CD4-positive, alpha-beta T cell treated with Interleukin-1 beta for 1 hour (primary cell): ENCODE data around the gene TNFAIP2.

Experiments used
- DNase-seq, 2 donors: peaks; one replicate each; pipeline ENCODE4 v3.0.0-alpha.2; 2020 to 2022

TNFAIP2 gene

GRCh38 chr14:103123634-103124500 is 606 bp downstream of the TNFAIP2 start:
- peak in 1 of 2 donors; percentile 28 for DNase-seq

GRCh38 chr14:103124501-103125001 is 1.3 kb downstream of the TNFAIP2 start:
- no peak for DNase-seq

GRCh38 chr14:103125098-103126070 is 2.1 kb downstream of the TNFAIP2 start:
- DNase-seq: no peak

GRCh38 chr14:103126088-103126872 is 3.0 kb downstream of the TNFAIP2 start:
- DNase-seq: no peak

GRCh38 chr14:103126873-103127304 is 3.6 kb downstream of the TNFAIP2 start:
- DNase-seq: no peak

- DNase-seq: no peak
These were observed 4.1 kb downstream of the TNFAIP2 start for GRCh38 chr14:103127356-103127755.

- DNase-seq: no peak
These were observed 4.8 kb downstream of the TNFAIP2 start for GRCh38 chr14:103127861-103128598.

GRCh38 chr14:103128631-103129300 is 5.5 kb downstream of the TNFAIP2 start:
- no peak for DNase-seq

- DNase-seq: no peak
These were observed 6.2 kb downstream of the TNFAIP2 start for GRCh38 chr14:103129301-103130016.

GRCh38 chr14:103130017-103130764 is 6.9 kb downstream of the TNFAIP2 start:
- DNase-seq: no peak

GRCh38 chr14:103130965-103131364 is 7.7 kb downstream of the TNFAIP2 start:
- no peak for DNase-seq

- DNase-seq: no peak
These were observed 8.3 kb downstream of the TNFAIP2 start for GRCh38 chr14:103131580-103131979.

- DNase-seq: no peak
These were observed 9.3 kb downstream of the TNFAIP2 start for GRCh38 chr14:103132381-103133209.

- no peak for DNase-seq
These were observed 10.2 kb downstream of the TNFAIP2 start for GRCh38 chr14:103133210-103134140.

GRCh38 chr14:103134405-103134804 is 11.1 kb downstream of the TNFAIP2 start:
- DNase-seq: no peak

- DNase-seq: no peak
These were observed 11.7 kb downstream of the TNFAIP2 start for GRCh38 chr14:103134919-103135318.
